ENCODE measurements around the gene SPSB2.

DNA sequence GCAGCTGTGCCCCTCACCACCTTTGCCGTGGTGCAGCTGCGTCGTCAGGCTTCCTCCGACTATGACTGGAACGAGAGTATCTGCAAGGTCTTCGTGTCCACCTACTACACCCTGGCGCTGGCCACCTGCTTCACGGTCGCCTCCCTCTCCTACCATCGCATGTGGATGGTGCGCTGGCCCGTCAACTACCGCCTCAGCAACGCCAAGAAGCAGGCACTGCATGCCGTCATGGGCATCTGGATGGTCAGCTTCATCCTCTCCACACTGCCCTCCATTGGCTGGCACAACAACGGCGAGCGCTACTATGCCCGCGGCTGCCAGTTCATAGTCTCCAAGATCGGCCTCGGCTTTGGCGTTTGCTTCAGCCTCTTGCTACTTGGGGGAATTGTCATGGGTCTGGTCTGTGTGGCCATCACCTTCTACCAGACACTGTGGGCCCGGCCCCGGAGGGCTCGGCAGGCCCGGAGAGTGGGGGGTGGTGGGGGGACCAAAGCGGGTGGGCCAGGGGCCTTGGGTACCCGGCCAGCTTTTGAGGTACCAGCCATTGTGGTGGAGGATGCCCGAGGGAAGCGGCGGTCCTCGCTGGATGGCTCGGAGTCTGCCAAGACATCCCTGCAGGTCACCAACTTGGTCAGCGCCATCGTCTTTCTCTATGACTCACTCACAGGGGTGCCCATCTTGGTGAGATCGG, 48.9 kb downstream of the SPSB2 start:
- TF ChIP-seq, protein P1, sequence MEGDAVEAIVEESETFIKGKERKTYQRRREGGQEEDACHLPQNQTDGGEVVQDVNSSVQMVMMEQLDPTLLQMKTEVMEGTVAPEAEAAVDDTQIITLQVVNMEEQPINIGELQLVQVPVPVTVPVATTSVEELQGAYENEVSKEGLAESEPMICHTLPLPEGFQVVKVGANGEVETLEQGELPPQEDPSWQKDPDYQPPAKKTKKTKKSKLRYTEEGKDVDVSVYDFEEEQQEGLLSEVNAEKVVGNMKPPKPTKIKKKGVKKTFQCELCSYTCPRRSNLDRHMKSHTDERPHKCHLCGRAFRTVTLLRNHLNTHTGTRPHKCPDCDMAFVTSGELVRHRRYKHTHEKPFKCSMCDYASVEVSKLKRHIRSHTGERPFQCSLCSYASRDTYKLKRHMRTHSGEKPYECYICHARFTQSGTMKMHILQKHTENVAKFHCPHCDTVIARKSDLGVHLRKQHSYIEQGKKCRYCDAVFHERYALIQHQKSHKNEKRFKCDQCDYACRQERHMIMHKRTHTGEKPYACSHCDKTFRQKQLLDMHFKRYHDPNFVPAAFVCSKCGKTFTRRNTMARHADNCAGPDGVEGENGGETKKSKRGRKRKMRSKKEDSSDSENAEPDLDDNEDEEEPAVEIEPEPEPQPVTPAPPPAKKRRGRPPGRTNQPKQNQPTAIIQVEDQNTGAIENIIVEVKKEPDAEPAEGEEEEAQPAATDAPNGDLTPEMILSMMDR (conservative IDR thresholded peaks at IDR 0.05): no peak
- TF ChIP-seq ZFX (IDR thresholded peaks at IDR 0.05): no peak

Data from C4-2B (cell line).